Keratinocyte (primary cell): Measurements from ENCODE around the gene ANO8. TPM values are rescaled to one million over a fixed set of nuclear protein-coding genes. Genes with fewer than 3 reads are reported as not detected.

ENCODE experiments used
- DNase-seq: peaks from one replicate; pipeline ENCODE4 v3.0.0-alpha.2; 2011; ENCODE audit warnings: low read depth, missing footprints, low spot score
- FAIRE-seq: peaks from 2 replicates; lab custom pipeline; 2011; peaks lifted over from hg19 to GRCh38; lab: Jason Lieb, UNC
- H2AFZ ChIP-seq: 2 replicates; pipeline ENCODE4 v1.6.0; 2012; ENCODE audit warnings: low read length, control low read depth, inconsistent platforms; ENCODE audit not compliant: control insufficient read depth
- H3K27ac ChIP-seq: 2 replicates; pipeline ENCODE4 v1.5.1; 2011; ENCODE audit warnings: low read length; ENCODE audit not compliant: control insufficient read depth, insufficient read depth
- H3K27me3 ChIP-seq: 3 replicates; pipeline ENCODE4 v1.6.0; 2011; ENCODE audit warnings: low read length; ENCODE audit not compliant: control insufficient read depth, insufficient read depth; ENCODE audit errors: extremely low read depth
- H3K36me3 ChIP-seq, 2 experiments: 2 replicates in 1 of 2; 3 replicates in 1 of 2; pipeline ENCODE4 v1.5.1; 2011; ENCODE audit warnings: low read length in 2 of 2, mild to moderate bottlenecking in 1 of 2; ENCODE audit not compliant: control insufficient read depth in 2 of 2, insufficient read depth in 2 of 2; ENCODE audit errors: extremely low read depth in 1 of 2
- H3K4me1 ChIP-seq: 3 replicates; pipeline ENCODE4 v1.5.1; 2011; ENCODE audit warnings: low read length; ENCODE audit not compliant: control insufficient read depth, insufficient read depth; ENCODE audit errors: extremely low read depth
- H3K4me2 ChIP-seq: 3 replicates; pipeline ENCODE4 v1.6.0; 2011; ENCODE audit warnings: low read depth, low read length; ENCODE audit not compliant: control insufficient read depth, insufficient read depth; ENCODE audit errors: extremely low read depth
- H3K4me3 ChIP-seq, 3 experiments: fragments of 200-600 bp in 1 of 3; sonication (generic) in 1 of 3; 2 replicates in 2 of 3; 3 replicates in 1 of 3; pipeline ENCODE4 v1.5.1; 2011 to 2016; ENCODE audit warnings: low read length in 3 of 3, mild to moderate bottlenecking in 3 of 3, control low read depth in 2 of 3, inconsistent platforms in 1 of 3, low read depth in 1 of 3, mixed read lengths in 1 of 3, mixed run types in 1 of 3, moderate library complexity in 1 of 3; ENCODE audit not compliant: control insufficient read depth in 2 of 3, insufficient read depth in 2 of 3; ENCODE audit errors: extremely low read depth in 1 of 3
- H3K79me2 ChIP-seq: 2 replicates; pipeline ENCODE4 v1.6.0; 2012; ENCODE audit warnings: low read length; ENCODE audit not compliant: control insufficient read depth, insufficient read depth
- H3K9ac ChIP-seq: 3 replicates; pipeline ENCODE4 v1.6.0; 2011; ENCODE audit warnings: low read length; ENCODE audit not compliant: control insufficient read depth, insufficient read depth; ENCODE audit errors: extremely low read depth
- H3K9me1 ChIP-seq: 3 replicates; pipeline ENCODE4 v1.6.0; 2011; ENCODE audit warnings: low read length; ENCODE audit not compliant: control insufficient read depth, insufficient read depth; ENCODE audit errors: extremely low read depth
- H3K9me3 ChIP-seq: 2 replicates; pipeline ENCODE4 v1.5.1; 2012; ENCODE audit warnings: low read depth, low read length; ENCODE audit not compliant: control insufficient read depth
- H4K20me1 ChIP-seq: 3 replicates; pipeline ENCODE4 v1.6.0; 2011; ENCODE audit warnings: low read length; ENCODE audit not compliant: control insufficient read depth, insufficient read depth; ENCODE audit errors: extremely low read depth
- CTCF ChIP-seq, 3 experiments: IDR thresholded peaks in 1 of 3; conservative IDR thresholded peaks in 1 of 3; optimal IDR thresholded peaks in 1 of 3; 2 replicates in 2 of 3; 3 replicates in 1 of 3; pipeline versions ENCODE3 to v1.5.1; 2011; ENCODE audit warnings: low read length in 3 of 3, mild to moderate bottlenecking in 3 of 3, moderate library complexity in 2 of 3, control low read depth in 1 of 3, inconsistent platforms in 1 of 3; ENCODE audit not compliant: insufficient read depth in 2 of 3; ENCODE audit errors: extremely low read depth in 1 of 3
- EZH2 ChIP-seq: IDR thresholded peaks from one replicate; pipeline ENCODE4 v1.6.1; 2012; ENCODE audit warnings: inconsistent platforms, mild to moderate bottlenecking, low read length, moderate library complexity
- dilution Hi-C: fragments of 300-500 bp; cut with MboI; formaldehyde crosslinking; loops from one replicate; pipeline ENCODE4 v1.7.0; 2020; ENCODE audit warnings: low sequenced_read_pairs; ENCODE audit not compliant: extremely low pct_ligation_motif_present
- polyA plus RNA-seq, 5 experiments: library from polyadenylated mRNA; depleted of rRNA in 3 of 5; stranded (reverse) in 3 of 5; stranded (forward) in 1 of 5; unstranded in 1 of 5; fragments of >200 nt; gene quantifications; 1 replicate in 1 of 5; 2 replicates in 3 of 5; 3 replicates in 1 of 5; pipeline versions ENCODE4 v1.2.1 to v1.2.3, GENCODE V29; 2011 to 2012; ENCODE audit warnings: missing spikeins in 2 of 5, low read depth in 1 of 5, low replicate concordance in 1 of 5

Gene ANO8
- polyA plus RNA-seq, 1 donor (not counting 4 experiments of a cell fraction or from before 2014, with no cell fraction given), result 1.6 TPM

GRCh38 chr19:17347877-17348276 lies 13.2 kb upstream of the ANO8 start:
- H3K27ac ChIP-seq, result no peak overlapping the region
- DNase-seq (no peak), FAIRE-seq (no peak)
- H3K9me1 ChIP-seq, result no peaks in the 10 kb centered on the region
- no peak overlapping the region for H2AFZ ChIP-seq
- no peaks in the 10 kb centered on the region for H3K79me2 ChIP-seq
- H4K20me1 ChIP-seq, result no peaks in the 10 kb centered on the region
- no peaks in the 10 kb centered on the region for H3K9me3 ChIP-seq
- no peak overlapping the region for H3K4me3 ChIP-seq
- no peaks in the 10 kb centered on the region for H3K36me3 ChIP-seq
- H3K4me2 ChIP-seq, result no peak overlapping the region
- H3K4me1 ChIP-seq, result peaks cover 6% of the 10 kb centered on the region
- H3K9ac ChIP-seq, result no peak overlapping the region
- no peak for TF ChIP-seq CTCF (optimal IDR thresholded peaks at IDR 0.05 in 1 of 3, IDR thresholded peaks at IDR 0.05 in 1 of 3, conservative IDR thresholded peaks at IDR 0.05 in 1 of 3; ENCODE audit: extremely low read depth in 1 of 3, insufficient read depth in 2 of 3, low read length in 3 of 3)
- no peak for TF ChIP-seq EZH2
- dilution Hi-C loops, result no loop called here
- H3K27me3 ChIP-seq, result no peaks in the 10 kb centered on the region

DNA sequence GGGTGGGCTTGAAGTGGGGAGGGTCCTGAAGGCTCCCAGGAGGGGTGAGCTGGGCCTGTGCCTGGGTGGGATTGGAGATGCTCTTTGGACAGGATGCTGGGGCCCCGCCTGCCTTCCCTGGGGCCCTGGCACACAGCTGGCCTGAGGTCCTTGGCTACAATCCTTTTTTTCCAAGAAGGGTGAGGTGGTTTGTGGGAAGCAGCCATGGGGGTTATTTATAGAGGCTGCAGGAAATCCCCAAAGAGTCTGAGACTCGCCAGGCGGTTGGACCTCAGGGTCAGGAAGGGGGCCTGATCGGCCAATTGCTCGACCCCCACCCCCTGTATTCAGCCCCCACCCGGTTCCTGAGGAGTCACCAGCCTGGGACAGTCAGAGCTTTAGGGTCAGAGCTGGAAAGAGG lies 12.7 kb upstream of the ANO8 start:
- no peaks in the 10 kb centered on the region for H4K20me1 ChIP-seq
- TF ChIP-seq CTCF (optimal IDR thresholded peaks at IDR 0.05 in 1 of 3, IDR thresholded peaks at IDR 0.05 in 1 of 3, conservative IDR thresholded peaks at IDR 0.05 in 1 of 3; ENCODE audit: extremely low read depth in 1 of 3, insufficient read depth in 2 of 3, low read length in 3 of 3) (no peak), EZH2 (no peak)
- no peaks in the 10 kb centered on the region for H3K36me3 ChIP-seq
- dilution Hi-C loops, result no loop called here
- H3K27me3 ChIP-seq, result no peaks in the 10 kb centered on the region
- no peak for FAIRE-seq
- no peak overlapping the region for H3K27ac ChIP-seq
- H3K79me2 ChIP-seq, result no peaks in the 10 kb centered on the region
- peaks cover 6% of the 10 kb centered on the region for H3K4me1 ChIP-seq
- H3K4me3 ChIP-seq, result no peak overlapping the region
- H3K9me1 ChIP-seq, result no peaks in the 10 kb centered on the region
- DNase-seq, result no peak
- H2AFZ ChIP-seq, result no peak overlapping the region
- no peak overlapping the region for H3K4me2 ChIP-seq
- H3K9me3 ChIP-seq, result no peaks in the 10 kb centered on the region
- H3K9ac ChIP-seq, result no peak overlapping the region
